ENCODE results near the gene VWA5B2. TPM values are rescaled to one million over a fixed set of nuclear protein-coding genes. Genes with fewer than 3 reads are reported as not detected.

VWA5B2 gene
- total and polyA plus RNA-seq, 7 donors, result 0.23 to 1.0 (median 0.60) TPM; not detected in 2

GRCh38 chr3:184234224-184234623 is 4.8 kb downstream of the VWA5B2 start:
- Histone ChIP-seq H3K4me1 (peaks cover 0 to 18% (median 18%) of the 10 kb centered on the region in 4 donors), H3K27ac (no peak overlapping the region), H3K9me3 (no peaks in the 10 kb centered on the region), H3K27me3 (peaks cover 28 to 57% (median 34%) of the 10 kb centered on the region in 3 donors), H3K36me3 (no peaks in the 10 kb centered on the region), H3K4me3 (no peak overlapping the region)
- intact Hi-C loops (cut with DNase I), result no loop called here
- TF ChIP-seq EP300 (IDR thresholded peaks at IDR 0.05) (no peak), POLR2AphosphoS5 (IDR thresholded peaks at IDR 0.05) (no peak), POLR2A (IDR thresholded peaks at IDR 0.05) (no peak), CTCF (IDR thresholded peaks at IDR 0.05) (no peak)
- no peak for DNase-seq
- 42 to 55% methylated on average over 4 of the region's 4 CpGs for WGBS, 2 donors

GRCh38 chr3:184234671-184235380 is 5.4 kb downstream of the VWA5B2 start:
- Histone ChIP-seq H3K27ac (no peak overlapping the region), H3K36me3 (no peaks in the 10 kb centered on the region), H3K4me3 (no peak overlapping the region), H3K9me3 (no peaks in the 10 kb centered on the region), H3K4me1 (peaks cover 0 to 12% (median 12%) of the 10 kb centered on the region in 4 donors), H3K27me3 (peaks cover 21 to 56% (median 34%) of the 10 kb centered on the region in 3 donors)
- WGBS, 2 donors, result 89 to 90% methylated on average over 19 of the region's 19 CpGs
- intact Hi-C loops (cut with DNase I), result no loop called here
- TF ChIP-seq POLR2A (IDR thresholded peaks at IDR 0.05), result no peak
- no peak for TF ChIP-seq POLR2AphosphoS5 (IDR thresholded peaks at IDR 0.05)
- TF ChIP-seq CTCF (IDR thresholded peaks at IDR 0.05), result no peak
- TF ChIP-seq EP300 (IDR thresholded peaks at IDR 0.05), result no peak
- no peak for DNase-seq

- TF ChIP-seq POLR2AphosphoS5 (IDR thresholded peaks at IDR 0.05) (no peak), CTCF (IDR thresholded peaks at IDR 0.05) (no peak), POLR2A (IDR thresholded peaks at IDR 0.05) (no peak), EP300 (IDR thresholded peaks at IDR 0.05) (no peak)
- H3K27me3 ChIP-seq, result peaks cover 15 to 51% (median 31%) of the 10 kb centered on the region in 3 donors
- intact Hi-C loops (cut with DNase I), result no loop called here
- WGBS, 2 donors, result 76 to 88% methylated on average over 4 of the region's 4 CpGs
- no peaks in the 10 kb centered on the region for H3K36me3 ChIP-seq
- H3K4me1 ChIP-seq, result peaks cover 0 to 5% (median 5%) of the 10 kb centered on the region in 4 donors
- no peak for DNase-seq
- no peaks in the 10 kb centered on the region for H3K9me3 ChIP-seq
- H3K27ac ChIP-seq, result no peak overlapping the region
- no peak overlapping the region for H3K4me3 ChIP-seq
Measured at GRCh38 chr3:184235381-184236032, 6.1 kb downstream of the VWA5B2 start.

GRCh38 chr3:184236033-184236410 is 6.6 kb downstream of the VWA5B2 start:
- TF ChIP-seq POLR2AphosphoS5 (IDR thresholded peaks at IDR 0.05), result no peak
- no peak for TF ChIP-seq CTCF (IDR thresholded peaks at IDR 0.05)
- no peak for TF ChIP-seq POLR2A (IDR thresholded peaks at IDR 0.05)
- no peak for DNase-seq
- 75 to 87% methylated on average over 14 of the region's 14 CpGs for WGBS, 2 donors
- Histone ChIP-seq H3K9me3 (no peaks in the 10 kb centered on the region), H3K36me3 (no peaks in the 10 kb centered on the region), H3K4me1 (peaks cover 0 to under 1% (median 0%) of the 10 kb centered on the region in 4 donors), H3K27ac (no peak overlapping the region), H3K27me3 (peaks cover 10 to 51% (median 31%) of the 10 kb centered on the region in 3 donors), H3K4me3 (no peak overlapping the region)
- intact Hi-C loops (cut with DNase I), result no loop called here
